MCF 10A (cell line): ENCODE data around the gene LTBP4. TPM values are rescaled to one million over a fixed set of nuclear protein-coding genes. Genes with fewer than 3 reads are reported as not detected.

Experiments used
- BruUV-seq: library from RNA; stranded (reverse); fragments of 400-500 nt; replicated peaks from 2 replicates; lab custom pipeline; 2021; lab: Mats Ljungman, UMichigan
- CTCF ChIA-PET: fragments of 300-600 bp; sonication (Branson Sonifier 250); formaldehyde crosslinking; extraction: SDS; loops from one replicate; lab custom pipeline; 2021; ENCODE audit warnings: antibody characterized with exemption, inconsistent platforms; lab: Yijun Ruan, JAX
- POLR2A ChIA-PET: fragments of 300-600, 350-650 bp; sonication (Branson Sonifier 250); formaldehyde crosslinking; extraction: SDS; loops from one replicate; lab custom pipeline; 2020; ENCODE audit warnings: antibody characterized with exemption, inconsistent platforms; lab: Yijun Ruan, JAX
- DNase-seq: peaks from one replicate; pipeline ENCODE4 v3.0.0-alpha.2; 2018; ENCODE audit not compliant: unreplicated experiment
- H3K27ac Mint-ChIP-seq: one replicate; pipeline ENCODE4 v1.8.0; 2022; ENCODE audit warnings: mild to moderate bottlenecking, low read depth, mixed read lengths; ENCODE audit not compliant: unreplicated experiment
- H3K27me3 Mint-ChIP-seq: one replicate; pipeline ENCODE4 v1.8.0; 2022; ENCODE audit warnings: mixed read lengths; ENCODE audit not compliant: insufficient read depth, unreplicated experiment
- H3K36me3 Mint-ChIP-seq: one replicate; pipeline ENCODE4 v1.8.0; 2022; ENCODE audit warnings: mild to moderate bottlenecking, moderate library complexity, mixed read lengths; ENCODE audit not compliant: insufficient read depth, unreplicated experiment
- H3K4me1 Mint-ChIP-seq: one replicate; pipeline ENCODE4 v1.8.0; 2022; ENCODE audit warnings: mixed read lengths; ENCODE audit not compliant: insufficient read depth, unreplicated experiment
- H3K4me3 Mint-ChIP-seq: one replicate; pipeline ENCODE4 v1.8.0; 2022; ENCODE audit warnings: mild to moderate bottlenecking, moderate library complexity, mixed read lengths; ENCODE audit not compliant: unreplicated experiment
- H3K9me3 Mint-ChIP-seq: one replicate; pipeline ENCODE4 v1.8.0; 2022; ENCODE audit warnings: mixed read lengths; ENCODE audit not compliant: unreplicated experiment
- CTCF ChIP-seq: fragments of 200-600 bp; IDR thresholded peaks from one replicate; pipeline ENCODE4 v1.8.0; 2022; ENCODE audit warnings: antibody characterized with exemption, mild to moderate bottlenecking; ENCODE audit not compliant: unreplicated experiment
- intact Hi-C: fragments of 100-400 bp; cut with micrococcal nuclease; formaldehyde crosslinking; loops from 2 replicates; pipeline ENCODE4 v1.14.1; 2022
- total RNA-seq: library from RNA; stranded (reverse); gene quantifications from 2 replicates; pipeline ENCODE4 v1.2.3, GENCODE V29; 2022

Gene LTBP4
- total RNA-seq, 1 experiment from 2014 or later: 76.4 TPM

- peak; percentile 99 for DNase-seq
- CTCF ChIA-PET: interaction anchor here (0.5 to 4.0 kb wide), 18 partner anchors 10 to 305 kb away, joined by 3 to 40 read pairs (median 4); partner anchors contain the start of gene BLVRB
- Mint-ChIP-seq H3K27me3 (no peaks in the 10 kb centered on the region), H3K4me1 (peaks cover 47% of the 10 kb centered on the region), H3K27ac (peak overlapping the region; percentile 69), H3K36me3 (peaks cover 5% of the 10 kb centered on the region), H3K4me3 (peak overlapping the region; percentile 79), H3K9me3 (no peaks in the 10 kb centered on the region)
- POLR2A ChIA-PET: interaction anchor here (0.5 to 6.5 kb wide), 30 partner anchors 8 to 660 kb away, joined by 3 to 94 read pairs (median 6); partner anchors contain the start of genes ACTMAP, BLVRB, COQ8B and HNRNPUL1
- intact Hi-C loops: no loop called here
- TF ChIP-seq CTCF: no peak
- no TSS peak for BruUV-seq
Measured at GRCh38 chr19:40603389-40604170, 2.4 kb downstream of the LTBP4 start.

- ChIA-PET CTCF (interaction anchor here (0.5 to 4.0 kb wide), 9 partner anchors 10 to 166 kb away, joined by 3 to 40 read pairs (median 4); partner anchors contain the start of gene BLVRB), POLR2A (interaction anchor here (0.8 to 6.5 kb wide), 27 partner anchors 9 to 659 kb away, joined by 3 to 94 read pairs (median 6); partner anchors contain the start of genes ACTMAP, BLVRB, COQ8B and EGLN2)
- BruUV-seq: no TSS peak
- no peak for DNase-seq
- H3K4me3 Mint-ChIP-seq: peak overlapping the region; percentile 79
- H3K27me3 Mint-ChIP-seq: no peaks in the 10 kb centered on the region
- H3K27ac Mint-ChIP-seq: peak overlapping the region; percentile 69
- H3K9me3 Mint-ChIP-seq: no peaks in the 10 kb centered on the region
- intact Hi-C loops: no loop called here
- H3K4me1 Mint-ChIP-seq: peaks cover 54% of the 10 kb centered on the region
- TF ChIP-seq CTCF: no peak
- peaks cover 9% of the 10 kb centered on the region for H3K36me3 Mint-ChIP-seq
Measured at GRCh38 chr19:40604171-40604646, 3.0 kb downstream of the LTBP4 start.

GRCh38 chr19:40604647-40605215 lies 3.6 kb downstream of the LTBP4 start:
- no TSS peak for BruUV-seq
- POLR2A ChIA-PET: interaction anchor here (0.7 to 6.5 kb wide), 27 partner anchors 11 to 658 kb away, joined by 3 to 94 read pairs (median 5); partner anchors contain the start of genes ACTMAP, BLVRB, COQ8B and EGLN2

More at GRCh38 chr19:40604647-40605215, 3.6 kb downstream of the LTBP4 start:
- Mint-ChIP-seq H3K36me3 (peaks cover 11% of the 10 kb centered on the region), H3K4me1 (peaks cover 51% of the 10 kb centered on the region), H3K9me3 (no peaks in the 10 kb centered on the region), H3K27me3 (no peaks in the 10 kb centered on the region), H3K27ac (peak overlapping the region; percentile 89), H3K4me3 (peak overlapping the region; percentile 79)
- DNase-seq: peak; percentile 55
- CTCF ChIA-PET: interaction anchor here (0.6 to 4.0 kb wide), 6 partner anchors 30 to 166 kb away, joined by 3 to 40 read pairs (median 7); no protein-coding TSS in a partner anchor
- intact Hi-C loops: loop anchor here (1.0 kb wide), 1 partner anchor 30 kb away; no protein-coding TSS in a partner anchor
- TF ChIP-seq CTCF: no peak
